Esophagus squamous epithelium (tissue), 4 donors: ENCODE results near the gene AMIGO2.

Experiments used
- CTCF ChIP-seq, 6 experiments: fragments of 450-650 bp in 4 of 6; fragments of 200-600 bp in 2 of 6; sonication (generic) in 2 of 6; IDR thresholded peaks; one replicate each; pipeline ENCODE4 v1.5.1; 2016 to 2019; ENCODE audit warnings: antibody characterized with exemption in 6 of 6, mild to moderate bottlenecking in 4 of 6, moderate library complexity in 4 of 6
- POLR2A ChIP-seq, 4 donors: fragments of 450-650 bp; IDR thresholded peaks; one replicate each; pipeline ENCODE4 v1.6.1; 2017; ENCODE audit warnings: antibody characterized with exemption in 4 of 4, mild to moderate bottlenecking in 4 of 4, moderate library complexity in 3 of 4

- TF ChIP-seq POLR2A (IDR thresholded peaks at IDR 0.05) (no peak), CTCF (IDR thresholded peaks at IDR 0.05) (no peak)
Observed at GRCh38 chr12:47028981-47029708, 50.6 kb downstream of the AMIGO2 start.
